IMR-90 (cell line): ENCODE results near the gene KITLG. TPM values are rescaled to one million over a fixed set of nuclear protein-coding genes. Genes with fewer than 3 reads are reported as not detected.

Experiments used
- ATAC-seq: fragments of 200-7000 bp; cut with Tn5 transposase; 2 replicates; pipeline ENCODE4 v1.9.1; 2020; ENCODE audit warnings: low read depth, mild to moderate bottlenecking, moderate library complexity
- BruUV-seq: library from RNA; stranded (reverse); fragments of 400-500 nt; replicated peaks from 2 replicates; lab custom pipeline; 2021; lab: Mats Ljungman, UMichigan
- CTCF ChIA-PET: fragments of 300-600 bp; formaldehyde crosslinking; extraction: SDS; loops from one replicate; lab custom pipeline; 2021; ENCODE audit warnings: antibody characterized with exemption; lab: Yijun Ruan, JAX
- POLR2A ChIA-PET: fragments of 300-600 bp; sonication (Branson Sonifier 250); formaldehyde crosslinking; loops from one replicate; lab custom pipeline; 2022; ENCODE audit warnings: antibody characterized with exemption; ENCODE audit not compliant: unreplicated experiment; lab: Charles Lee
- DNase-seq: peaks from one replicate; pipeline ENCODE4 v3.0.0; 2013
- H2AFZ ChIP-seq: replicated peaks from 2 replicates; pipeline ENCODE3; 2013; ENCODE audit warnings: low read length, mild to moderate bottlenecking; ENCODE audit not compliant: poor library complexity
- H2AK5ac ChIP-seq: 2 replicates; pipeline ENCODE4 v1.6.1; 2013; ENCODE audit warnings: low read depth, low read length, inconsistent platforms
- H2AK9ac ChIP-seq: replicated peaks from 2 replicates; pipeline ENCODE3; 2013; ENCODE audit warnings: mild to moderate bottlenecking, low read depth, low read length, moderate library complexity; ENCODE audit not compliant: poor library complexity
- H2BK120ac ChIP-seq: 2 replicates; pipeline ENCODE4 v1.6.1; 2013; ENCODE audit warnings: low read depth, low read length, inconsistent platforms
- H2BK15ac ChIP-seq: 3 replicates; pipeline ENCODE4 v1.6.1; 2013; ENCODE audit warnings: low read depth, low read length, inconsistent platforms
- H2BK20ac ChIP-seq: 2 replicates; pipeline ENCODE4 v1.6.1; 2013; ENCODE audit warnings: low read depth, mild to moderate bottlenecking, inconsistent platforms, low read length, moderate library complexity
- H2BK5ac ChIP-seq: 2 replicates; pipeline ENCODE4 v1.6.1; 2013; ENCODE audit warnings: mild to moderate bottlenecking, low read depth, low read length, inconsistent platforms; ENCODE audit not compliant: poor library complexity, severe bottlenecking
- H3K14ac ChIP-seq: replicated peaks from 2 replicates; pipeline ENCODE4 v1.6.1; 2013; ENCODE audit warnings: low read depth, low read length, inconsistent platforms
- H3K18ac ChIP-seq: 2 replicates; pipeline ENCODE4 v1.6.1; 2013; ENCODE audit warnings: low read depth, low read length, control low read depth
- H3K23ac ChIP-seq: 2 replicates; pipeline ENCODE4 v1.6.1; 2013; ENCODE audit warnings: low read depth, low read length, inconsistent platforms
- H3K27ac ChIP-seq: 2 replicates; pipeline ENCODE4 v1.5.1; 2013; ENCODE audit warnings: mild to moderate bottlenecking, control low read depth, low read length; ENCODE audit not compliant: insufficient read depth
- H3K27me3 ChIP-seq: 2 replicates; pipeline ENCODE4 v1.6.1; 2013; ENCODE audit warnings: low read length; ENCODE audit not compliant: control insufficient read depth, insufficient read depth
- H3K36me3 ChIP-seq: 2 replicates; pipeline ENCODE4 v1.6.1; 2013; ENCODE audit warnings: low read length, mixed read lengths; ENCODE audit not compliant: control insufficient read depth, insufficient read depth
- H3K4ac ChIP-seq: 2 replicates; pipeline ENCODE4 v1.6.1; 2013; ENCODE audit warnings: low read depth, low read length, inconsistent platforms
- H3K4me1 ChIP-seq: 2 replicates; pipeline ENCODE4 v1.6.1; 2013; ENCODE audit warnings: low read length, mixed read lengths; ENCODE audit not compliant: control insufficient read depth, insufficient read depth
- H3K4me2 ChIP-seq: 2 replicates; pipeline ENCODE4 v1.6.1; 2013; ENCODE audit warnings: low read depth, mild to moderate bottlenecking, control low read depth, low read length, moderate library complexity
- H3K4me3 ChIP-seq: 2 replicates; pipeline ENCODE4 v1.5.1; 2013; ENCODE audit warnings: low read depth, mild to moderate bottlenecking, control low read depth, low read length, moderate library complexity; ENCODE audit not compliant: insufficient read depth
- H3K56ac ChIP-seq: 2 replicates; pipeline ENCODE4 v1.6.1; 2013; ENCODE audit warnings: low read length, inconsistent platforms; ENCODE audit not compliant: insufficient read depth; ENCODE audit errors: extremely low read depth
- H3K79me1 ChIP-seq, 2 experiments: 2 replicates each; pipeline ENCODE4 v1.6.1; 2013; ENCODE audit warnings: low read length in 2 of 2, inconsistent platforms in 1 of 2, low read depth in 1 of 2
- H3K9ac ChIP-seq: 2 replicates; pipeline ENCODE4 v1.6.1; 2013; ENCODE audit warnings: low read depth, low read length, control low read depth
- H3K9me1 ChIP-seq: 2 replicates; pipeline ENCODE4 v1.6.1; 2013; ENCODE audit warnings: low read length, inconsistent platforms; ENCODE audit not compliant: insufficient read depth
- H3K9me3 ChIP-seq: 2 replicates; pipeline ENCODE4 v1.6.1; 2013; ENCODE audit warnings: low read length; ENCODE audit not compliant: control insufficient read depth, insufficient read depth
- H4K20me1 ChIP-seq: 2 replicates; pipeline ENCODE4 v1.6.1; 2013; ENCODE audit warnings: low read length, inconsistent platforms; ENCODE audit not compliant: insufficient read depth
- H4K5ac ChIP-seq: 2 replicates; pipeline ENCODE4 v1.6.1; 2013; ENCODE audit warnings: mild to moderate bottlenecking, low read depth, low read length, control low read depth
- H4K8ac ChIP-seq, 2 experiments: 2 replicates each; pipeline ENCODE4 v1.6.1; 2013; ENCODE audit warnings: low read depth in 2 of 2, low read length in 2 of 2, control low read depth in 1 of 2, inconsistent platforms in 1 of 2
- H4K91ac ChIP-seq: 2 replicates; pipeline ENCODE4 v1.6.1; 2013; ENCODE audit warnings: low read depth, low read length, inconsistent platforms; ENCODE audit not compliant: insufficient read depth
- BHLHE40 ChIP-seq: fragments of 150-350 bp; IDR thresholded peaks from 2 replicates; pipeline ENCODE4 v1.6.1; 2016; ENCODE audit warnings: mild to moderate bottlenecking, low read depth, low read length
- CEBPB ChIP-seq: IDR thresholded peaks from 2 replicates; pipeline ENCODE4 v1.6.1; 2012; ENCODE audit warnings: low read depth, low read length, improper control_type of control experiment
- CHD1 ChIP-seq: IDR thresholded peaks from 2 replicates; pipeline ENCODE4 v1.6.1; 2012; ENCODE audit warnings: low read depth, low read length, improper control_type of control experiment
- FOS ChIP-seq: fragments of 150-350 bp; IDR thresholded peaks from 2 replicates; pipeline ENCODE4 v1.6.1; 2016; ENCODE audit warnings: low read depth, low read length
- MAFK ChIP-seq: IDR thresholded peaks from 2 replicates; pipeline ENCODE4 v1.6.1; 2012; ENCODE audit warnings: low read depth, low read length, improper control_type of control experiment
- MXI1 ChIP-seq: IDR thresholded peaks from 2 replicates; pipeline ENCODE4 v1.6.1; 2012; ENCODE audit warnings: low read depth, mild to moderate bottlenecking, low read length, moderate library complexity, borderline replicate concordance
- NFE2L2 ChIP-seq: fragments of 150-350 bp; IDR thresholded peaks from 2 replicates; pipeline ENCODE4 v1.6.1; 2016; ENCODE audit warnings: low read depth, mild to moderate bottlenecking, low read length
- POLR2A ChIP-seq: IDR thresholded peaks from 2 replicates; pipeline ENCODE4 v1.6.1; 2012; ENCODE audit warnings: mild to moderate bottlenecking, low read depth, low read length
- RAD21 ChIP-seq: IDR thresholded peaks from 2 replicates; pipeline ENCODE4 v1.6.1; 2012; ENCODE audit warnings: low read length, improper control_type of control experiment
- RCOR1 ChIP-seq: IDR thresholded peaks from 2 replicates; pipeline ENCODE4 v1.6.1; 2012; ENCODE audit warnings: mild to moderate bottlenecking, low read length, improper control_type of control experiment; ENCODE audit not compliant: insufficient replicate concordance
- WGBS, 2 experiments: methylation state at CpG; one replicate each; pipeline versions ENCODE4 v1.1.5 to v1.1.7; 2013; ENCODE audit warnings: missing lambda C conversion rate in 2 of 2; ENCODE audit not compliant: insufficient read length in 1 of 2; ENCODE audit errors: extremely low coverage in 2 of 2; 5-methylcytosine and 5-hydroxymethylcytosine counted together
- dilution Hi-C: fragments of 300-500 bp; cut with HindIII; formaldehyde crosslinking; loops from one replicate; pipeline ENCODE4 v1.14.3; 2018; ENCODE audit warnings: low sequenced_read_pairs; ENCODE audit not compliant: unreplicated experiment
- in situ Hi-C: fragments of 300-500 bp; cut with MboI; formaldehyde crosslinking; loops from 3 replicates; pipeline ENCODE4 v1.14.3; 2019; ENCODE audit warnings: low sequenced_read_pairs, inconsistent platforms, mixed read lengths
- intact Hi-C: fragments of 100-400 bp; cut with micrococcal nuclease; formaldehyde crosslinking; loops from 2 replicates; pipeline ENCODE4 v1.10.0; 2022
- polyA plus RNA-seq, 3 experiments: library from polyadenylated mRNA; depleted of rRNA; stranded (reverse); fragments of >200 nt; gene quantifications; 2 replicates each; pipeline ENCODE4 v1.2.3, GENCODE V29; 2012; ENCODE audit warnings: low replicate concordance in 1 of 3
- total RNA-seq: library from RNA; depleted of rRNA; stranded (reverse); fragments of >200 nt; gene quantifications from 2 replicates; pipeline ENCODE4 v1.2.3, GENCODE V29; 2012
- TF ChIP-seq, protein P1 (sequence below): fragments of 150-350 bp; IDR thresholded peaks from 2 replicates; pipeline ENCODE4 v1.6.1; 2016; ENCODE audit warnings: low read depth, mild to moderate bottlenecking, low read length, moderate library complexity, borderline replicate concordance
- TF ChIP-seq, protein P2 (sequence below): conservative IDR thresholded peaks from 2 replicates; pipeline ENCODE4 v1.5.1; 2012; ENCODE audit warnings: mild to moderate bottlenecking, low read depth, low read length, improper control_type of control experiment

KITLG gene
- total and polyA plus RNA-seq, 2 of the 4 experiments (the other 2 are of a cell fraction) = 14.5 to 87.5 TPM

DNA sequence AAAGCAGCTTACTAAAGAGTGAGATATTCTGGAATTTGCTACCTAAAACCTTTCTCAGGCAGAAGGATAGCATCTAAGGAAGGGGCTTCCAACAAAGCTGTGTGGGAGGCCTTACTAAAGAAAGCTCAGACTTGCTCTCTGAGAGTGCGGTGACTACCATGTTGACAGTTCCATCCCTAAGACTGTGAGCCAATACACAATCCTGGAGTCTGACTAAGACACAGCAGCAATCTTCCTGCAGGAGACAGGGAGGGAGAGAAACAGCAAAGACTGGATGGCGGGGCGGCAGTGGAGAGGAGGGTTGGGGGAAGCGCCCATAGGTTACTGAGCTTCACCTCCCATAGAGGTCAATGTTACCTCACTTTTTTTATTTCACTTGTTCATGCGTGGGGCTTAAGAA, 70.9 kb downstream of the KITLG start:
- ATAC-seq = no peak
- TF ChIP-seq, protein P1, sequence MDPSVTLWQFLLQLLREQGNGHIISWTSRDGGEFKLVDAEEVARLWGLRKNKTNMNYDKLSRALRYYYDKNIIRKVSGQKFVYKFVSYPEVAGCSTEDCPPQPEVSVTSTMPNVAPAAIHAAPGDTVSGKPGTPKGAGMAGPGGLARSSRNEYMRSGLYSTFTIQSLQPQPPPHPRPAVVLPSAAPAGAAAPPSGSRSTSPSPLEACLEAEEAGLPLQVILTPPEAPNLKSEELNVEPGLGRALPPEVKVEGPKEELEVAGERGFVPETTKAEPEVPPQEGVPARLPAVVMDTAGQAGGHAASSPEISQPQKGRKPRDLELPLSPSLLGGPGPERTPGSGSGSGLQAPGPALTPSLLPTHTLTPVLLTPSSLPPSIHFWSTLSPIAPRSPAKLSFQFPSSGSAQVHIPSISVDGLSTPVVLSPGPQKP = no peak
- TF ChIP-seq MXI1 (no peak), CEBPB (no peak), BHLHE40 (no peak), RCOR1 (no peak), CHD1 (no peak), NFE2L2 (no peak), POLR2A (no peak), MAFK (no peak), FOS (no peak), RAD21 (no peak)
- TF ChIP-seq, protein P2, sequence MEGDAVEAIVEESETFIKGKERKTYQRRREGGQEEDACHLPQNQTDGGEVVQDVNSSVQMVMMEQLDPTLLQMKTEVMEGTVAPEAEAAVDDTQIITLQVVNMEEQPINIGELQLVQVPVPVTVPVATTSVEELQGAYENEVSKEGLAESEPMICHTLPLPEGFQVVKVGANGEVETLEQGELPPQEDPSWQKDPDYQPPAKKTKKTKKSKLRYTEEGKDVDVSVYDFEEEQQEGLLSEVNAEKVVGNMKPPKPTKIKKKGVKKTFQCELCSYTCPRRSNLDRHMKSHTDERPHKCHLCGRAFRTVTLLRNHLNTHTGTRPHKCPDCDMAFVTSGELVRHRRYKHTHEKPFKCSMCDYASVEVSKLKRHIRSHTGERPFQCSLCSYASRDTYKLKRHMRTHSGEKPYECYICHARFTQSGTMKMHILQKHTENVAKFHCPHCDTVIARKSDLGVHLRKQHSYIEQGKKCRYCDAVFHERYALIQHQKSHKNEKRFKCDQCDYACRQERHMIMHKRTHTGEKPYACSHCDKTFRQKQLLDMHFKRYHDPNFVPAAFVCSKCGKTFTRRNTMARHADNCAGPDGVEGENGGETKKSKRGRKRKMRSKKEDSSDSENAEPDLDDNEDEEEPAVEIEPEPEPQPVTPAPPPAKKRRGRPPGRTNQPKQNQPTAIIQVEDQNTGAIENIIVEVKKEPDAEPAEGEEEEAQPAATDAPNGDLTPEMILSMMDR = no peak
- no peak overlapping the region; the same call in 1 of the 2 replicates for H3K23ac ChIP-seq
- no peak overlapping the region for H2BK5ac ChIP-seq
- no peak overlapping the region for H3K14ac ChIP-seq
- H4K91ac ChIP-seq = no peak overlapping the region
- H3K79me1 ChIP-seq = peaks cover 19 to 35% of the 10 kb centered on the region in 2 experiments; a peak in 3 of 4 replicates
- H2AK5ac ChIP-seq = no peak overlapping the region
- in situ Hi-C loops (no loop called here), dilution Hi-C loops (no loop called here), intact Hi-C loops (loop anchor here (5.0 kb wide), 1 partner anchor 1293 kb away; no protein-coding TSS in a partner anchor)
- no peak overlapping the region for H2BK20ac ChIP-seq
- no peak overlapping the region for H3K27ac ChIP-seq
- no peak overlapping the region for H2AK9ac ChIP-seq
- no peak overlapping the region for H2BK15ac ChIP-seq
- H3K56ac ChIP-seq = no peak overlapping the region
- H3K9ac ChIP-seq = no peak overlapping the region
- H3K4me3 ChIP-seq = no peak overlapping the region
- no peaks in the 10 kb centered on the region for H3K27me3 ChIP-seq
- ChIA-PET POLR2A (no interaction called here), CTCF (no interaction called here)
- H2AFZ ChIP-seq = no peak overlapping the region
- H3K4me1 ChIP-seq = peaks cover 3% of the 10 kb centered on the region; the same call in 1 of the 2 replicates
- H3K9me3 ChIP-seq = no peaks in the 10 kb centered on the region
- no peak overlapping the region for H4K8ac ChIP-seq
- H3K18ac ChIP-seq = no peak overlapping the region
- no peak overlapping the region for H3K4me2 ChIP-seq
- no peak overlapping the region for H4K5ac ChIP-seq
- H2BK120ac ChIP-seq = no peak overlapping the region
- H4K20me1 ChIP-seq = no peaks in the 10 kb centered on the region
- peaks cover 13% of the 10 kb centered on the region for H3K36me3 ChIP-seq
- no TSS peak for BruUV-seq
- peaks cover 5% of the 10 kb centered on the region for H3K9me1 ChIP-seq
- H3K4ac ChIP-seq = no peak overlapping the region
- 100% methylated on average over 1 of the region's 5 CpGs; no CpG with 5 or more reads in 1 of the 2 experiments for WGBS, 2 experiments
- DNase-seq = peak; percentile 52
